GM12891 (cell line): Measurements from ENCODE around the gene CNTN4.

Source experiments
- DNase-seq: peaks from one replicate; pipeline ENCODE4 v3.0.0; 2011; ENCODE audit warnings: low spot score; ENCODE audit not compliant: insufficient read length
- FAIRE-seq: peaks from 2 replicates; lab custom pipeline; 2011; peaks lifted over from hg19 to GRCh38; lab: Jason Lieb, UNC
- PAX5 ChIP-seq: IDR thresholded peaks from 2 replicates; pipeline ENCODE4 v1.6.1; 2011; ENCODE audit warnings: low read length, moderate library complexity, mild to moderate bottlenecking; ENCODE audit not compliant: insufficient read depth, severe bottlenecking
- POLR2A ChIP-seq: IDR thresholded peaks from 2 replicates; pipeline ENCODE4 v1.6.1; 2011; ENCODE audit warnings: low read depth, low read length, control low read depth
- POLR2AphosphoS5 ChIP-seq: IDR thresholded peaks from 2 replicates; pipeline ENCODE4 v1.6.1; 2011; ENCODE audit warnings: low read depth, low read length, control low read depth
- POU2F2 ChIP-seq: IDR thresholded peaks from 2 replicates; pipeline ENCODE4 v1.6.1; 2011; ENCODE audit warnings: low read depth, mild to moderate bottlenecking, control low read depth, low read length, moderate library complexity
- SPI1 ChIP-seq: IDR thresholded peaks from 2 replicates; pipeline ENCODE4 v1.6.1; 2011; ENCODE audit warnings: low read depth, low read length, control low read depth
- TAF1 ChIP-seq: IDR thresholded peaks from 2 replicates; pipeline ENCODE4 v1.6.1; 2011; ENCODE audit warnings: low read depth, low read length, control low read depth

Gene CNTN4

GRCh38 chr3:2838546-2839157 lies 740.0 kb downstream of the CNTN4 start:
- DNase-seq, result no peak
- FAIRE-seq, result no peak
- no peak for TF ChIP-seq POU2F2
- TF ChIP-seq SPI1, result no peak
- TF ChIP-seq POLR2AphosphoS5, result no peak
- TF ChIP-seq POLR2A, result no peak
- TF ChIP-seq PAX5, result no peak
- no peak for TF ChIP-seq TAF1

- no peak for DNase-seq
- no peak for TF ChIP-seq POU2F2
- TF ChIP-seq PAX5, result no peak
- TF ChIP-seq POLR2AphosphoS5, result no peak
- TF ChIP-seq POLR2A, result no peak
- no peak for TF ChIP-seq SPI1
- TF ChIP-seq TAF1, result no peak
- FAIRE-seq, result no peak
Observed at GRCh38 chr3:2839876-2840275, 741.2 kb downstream of the CNTN4 start.

- DNase-seq, result no peak
- TF ChIP-seq SPI1, result no peak
- TF ChIP-seq POU2F2, result no peak
- TF ChIP-seq POLR2A, result no peak
- no peak for TF ChIP-seq POLR2AphosphoS5
- no peak for TF ChIP-seq PAX5
- TF ChIP-seq TAF1, result no peak
- FAIRE-seq, result no peak
Observed at GRCh38 chr3:2847062-2847841, 748.6 kb downstream of the CNTN4 start.

GRCh38 chr3:2849092-2849491 lies 750.4 kb downstream of the CNTN4 start:
- FAIRE-seq (no peak), DNase-seq (no peak)
- TF ChIP-seq POLR2AphosphoS5, result no peak
- TF ChIP-seq PAX5, result no peak
- no peak for TF ChIP-seq TAF1
- TF ChIP-seq POU2F2, result no peak
- no peak for TF ChIP-seq POLR2A
- TF ChIP-seq SPI1, result no peak

DNA sequence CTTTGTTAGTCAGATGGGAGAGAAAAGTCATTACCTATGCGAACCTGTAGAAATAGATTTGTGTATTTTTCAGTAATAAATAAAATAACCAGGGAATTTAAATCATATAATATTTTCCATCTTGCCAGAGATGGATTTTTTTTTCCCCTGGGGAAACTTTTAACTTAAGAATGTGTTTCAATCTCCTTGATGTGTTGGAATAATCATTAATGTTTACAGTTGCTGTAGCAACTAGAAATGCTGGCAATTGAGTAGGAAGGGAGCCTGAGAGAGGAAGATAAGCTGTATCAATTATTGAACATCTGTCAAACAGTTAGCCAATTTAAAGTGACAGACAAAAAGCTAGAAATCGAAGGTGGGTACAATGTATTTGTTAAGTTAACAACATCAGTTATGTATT lies 752.0 kb downstream of the CNTN4 start:
- TF ChIP-seq POLR2A (no peak), PAX5 (no peak), POLR2AphosphoS5 (no peak), TAF1 (no peak), SPI1 (no peak), POU2F2 (no peak)
- DNase-seq, result no peak
- no peak for FAIRE-seq

DNA sequence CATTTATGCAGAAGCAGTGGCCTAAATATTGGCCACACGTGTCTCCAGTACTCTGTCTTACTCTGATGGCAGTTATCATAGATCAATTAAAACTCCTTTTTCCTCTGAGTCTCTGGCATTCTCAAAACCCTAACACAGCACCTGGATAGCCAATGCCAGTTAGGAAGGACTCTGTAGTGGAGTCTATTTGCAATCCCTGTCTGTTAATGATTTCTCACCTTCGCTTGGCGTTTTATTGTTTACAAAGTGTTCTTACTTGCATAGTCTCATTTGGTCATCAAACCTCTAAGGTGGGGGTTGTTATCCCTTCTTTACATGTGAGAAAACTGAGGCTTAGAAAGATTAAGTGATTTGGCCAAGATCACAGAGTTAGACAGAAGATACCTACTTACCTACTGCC lies 752.7 kb downstream of the CNTN4 start:
- DNase-seq (no peak), FAIRE-seq (no peak)

DNA sequence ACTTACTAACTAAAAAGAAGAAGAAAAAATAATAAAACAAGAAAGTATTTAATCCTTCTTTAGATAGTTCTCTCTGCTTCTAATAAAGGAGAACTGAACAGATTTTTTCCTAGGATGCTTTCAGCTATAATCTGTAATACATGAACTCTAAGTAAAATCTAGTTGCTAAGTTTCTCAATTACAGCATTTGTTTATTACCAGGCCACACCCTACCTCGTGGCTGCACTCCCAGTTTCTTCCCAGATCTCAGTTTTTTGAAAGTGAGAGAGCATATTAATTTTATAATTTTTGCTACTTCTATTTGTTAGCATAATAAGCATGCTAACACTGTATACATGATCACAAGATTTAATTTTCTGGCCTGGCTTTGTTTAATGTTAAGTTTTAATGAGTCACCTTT lies 753.2 kb downstream of the CNTN4 start:
- DNase-seq, result no peak
- FAIRE-seq, result no peak

More for the DNA sequence above, 752.7 kb downstream of the CNTN4 start:
- TF ChIP-seq POLR2A, result no peak
- no peak for TF ChIP-seq POU2F2
- TF ChIP-seq PAX5, result no peak
- no peak for TF ChIP-seq POLR2AphosphoS5
- no peak for TF ChIP-seq SPI1
- TF ChIP-seq TAF1, result no peak

DNA sequence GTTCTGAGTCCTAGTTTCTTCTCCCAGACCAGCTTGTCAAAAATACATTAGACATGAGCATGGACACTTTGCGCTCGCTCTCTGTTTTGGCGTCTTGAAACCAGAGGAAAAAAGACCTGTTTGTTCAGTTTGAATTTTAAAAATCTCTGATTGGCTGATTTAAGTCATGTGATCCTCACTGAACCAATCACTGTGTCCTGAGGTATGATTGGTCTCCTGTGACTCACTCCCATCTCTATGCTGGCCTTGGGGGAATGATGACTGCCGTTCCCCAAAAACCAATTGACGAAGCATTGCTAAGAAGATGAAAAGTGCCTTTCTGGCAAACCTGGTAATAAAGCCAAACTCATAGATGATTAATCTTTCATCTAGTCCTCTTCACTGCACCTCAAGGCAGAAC lies 755.0 kb downstream of the CNTN4 start:
- FAIRE-seq (no peak), DNase-seq (no peak)
- TF ChIP-seq POLR2A, result no peak
- no peak for TF ChIP-seq TAF1
- TF ChIP-seq POLR2AphosphoS5, result no peak
- no peak for TF ChIP-seq POU2F2
- TF ChIP-seq PAX5, result no peak
- TF ChIP-seq SPI1, result no peak

More for the DNA sequence above, 753.2 kb downstream of the CNTN4 start:
- TF ChIP-seq POLR2A, result no peak
- no peak for TF ChIP-seq SPI1
- no peak for TF ChIP-seq POU2F2
- no peak for TF ChIP-seq TAF1
- no peak for TF ChIP-seq PAX5

- TF ChIP-seq POU2F2 (no peak), POLR2AphosphoS5 (no peak), PAX5 (no peak), SPI1 (no peak), TAF1 (no peak), POLR2A (no peak)
- DNase-seq (no peak), FAIRE-seq (no peak)
Observed at GRCh38 chr3:2856138-2857133, 757.8 kb downstream of the CNTN4 start.
